ENCODE data around the gene LRRC43. TPM values are rescaled to one million over a fixed set of nuclear protein-coding genes. Genes with fewer than 3 reads are reported as not detected.
A peak's percentile ranks its signal among the peaks of the same experiment; 100 is the strongest.
"Not testable (repeated sequence)": the region's sequence is repeated elsewhere in the genome, so short reads cannot be mapped to it uniquely, and the experiment has no call there.

LRRC43 gene
- total RNA-seq, 1 experiment from 2014 or later: 0.22 TPM

- H3K4me1 Mint-ChIP-seq: peaks cover 17% of the 10 kb centered on the region
- ChIA-PET CTCF (interaction anchor here (1.3 to 1.5 kb wide), 3 partner anchors 20 to 409 kb away, joined by 4 read pairs; partner anchors contain the start of genes LRRC43 and RHOF), POLR2A (interaction anchor here (0.5 to 3.6 kb wide), 3 partner anchors 23 to 253 kb away, joined by 3 to 15 read pairs (median 7); partner anchors contain the start of gene DIABLO)
- H3K9me3 Mint-ChIP-seq; H3K27ac Mint-ChIP-seq; ATAC-seq; H3K36me3 Mint-ChIP-seq; DNase-seq (ENCODE audit: low spot score): not testable (repeated sequence)
- peak overlapping the region; percentile 74 for H3K4me3 Mint-ChIP-seq
- H3K27me3 Mint-ChIP-seq (ENCODE audit: low read depth): peaks cover 47% of the 10 kb centered on the region
- TF ChIP-seq SP1 (CRISPR knock-in tag; conservative IDR thresholded peaks at IDR 0.05): 0 out of 2 replicates have a peak, but pooled peaks have one; percentile 20
Measured at GRCh38 chr12:122202811-122203210, 19.9 kb downstream of the LRRC43 start.

GRCh38 chr12:122203301-122204166, 20.6 kb downstream of the LRRC43 start, which contains the start of gene B3GNT4:
TSS of gene B3GNT4 (plus strand) at chr12:122203709. CDS start at chr12:122204619, 910 bp downstream.
- DNase-seq (ENCODE audit: low spot score) (peak; percentile 73), ATAC-seq (peak; percentile 53)
- ChIA-PET POLR2A (interaction anchor here (0.5 to 3.6 kb wide), 4 partner anchors 23 to 1400 kb away, joined by 3 to 15 read pairs (median 6); partner anchors contain the start of gene DIABLO), CTCF (interaction anchor here (0.6 to 2.0 kb wide), 15 partner anchors 13 to 1060 kb away, joined by 3 to 6 read pairs (median 4); partner anchors contain the start of genes CFAP251, LRRC43 and RHOF)
- Mint-ChIP-seq H3K36me3 (peaks cover 12% of the 10 kb centered on the region), H3K27ac (no peak within 1 kb of the TSS), H3K9me3 (no peaks in the 10 kb centered on the region), H3K27me3 (ENCODE audit: low read depth) (peaks cover 47% of the 10 kb centered on the region), H3K4me3 (peak within 1 kb of the TSS; percentile 74), H3K4me1 (peaks cover 22% of the 10 kb centered on the region)
- TF ChIP-seq CBFB (CRISPR knock-in tag; IDR thresholded peaks at IDR 0.05; ENCODE audit: low read depth) (0 out of 2 replicates have a peak, but pooled peaks have one; percentile 34), TEAD4 (CRISPR knock-in tag; IDR thresholded peaks at IDR 0.05) (no peak), MAX (CRISPR knock-in tag; IDR thresholded peaks at IDR 0.05) (peak; percentile 69), ZMAT4 (CRISPR knock-in tag; IDR thresholded peaks at IDR 0.05) (no peak), ZNF232 (CRISPR knock-in tag; IDR thresholded peaks at IDR 0.05) (peak; percentile 88), E2F5 (CRISPR knock-in tag; IDR thresholded peaks at IDR 0.05) (peak; percentile 64)

- ChIA-PET POLR2A (interaction anchor here (3.6 kb wide), 1 partner anchor 22 kb away, joined by 15 read pairs; the partner anchor contains the start of gene DIABLO), CTCF (interaction anchor here (0.6 to 2.0 kb wide), 16 partner anchors 12 to 1059 kb away, joined by 3 to 8 read pairs (median 4); partner anchors contain the start of genes CFAP251, LRRC43 and RHOF)
- peak; percentile 8 for ATAC-seq
- TF ChIP-seq CDX4 (CRISPR knock-in tag; IDR thresholded peaks at IDR 0.05; ENCODE audit: borderline replicate concordance) (no peak), ZSCAN18 (CRISPR knock-in tag; IDR thresholded peaks at IDR 0.05) (no peak), RELA (CRISPR knock-in tag; IDR thresholded peaks at IDR 0.05; ENCODE audit: borderline replicate concordance) (no peak), GRHL2 (CRISPR knock-in tag; IDR thresholded peaks at IDR 0.05; ENCODE audit: insufficient replicate concordance, severe bottlenecking) (no peak)
- peak; percentile 48 for DNase-seq (ENCODE audit: low spot score)
- H3K4me1 Mint-ChIP-seq: peaks cover 24% of the 10 kb centered on the region
- peaks cover 47% of the 10 kb centered on the region for H3K27me3 Mint-ChIP-seq (ENCODE audit: low read depth)
- no peaks in the 10 kb centered on the region for H3K9me3 Mint-ChIP-seq
- peaks cover 14% of the 10 kb centered on the region for H3K36me3 Mint-ChIP-seq
- peak overlapping the region; percentile 70 for H3K4me3 Mint-ChIP-seq
- H3K27ac Mint-ChIP-seq: no peak overlapping the region
Measured at GRCh38 chr12:122204167-122205052, 21.5 kb downstream of the LRRC43 start.
